Measurements from ENCODE around the gene DDIT4. TPM values are rescaled to one million over a fixed set of nuclear protein-coding genes. Genes with fewer than 3 reads are reported as not detected.

DDIT4 gene
- total RNA-seq, 1 donor from 2014 or later: 161 TPM

GRCh38 chr10:72312865-72313391 is 39.2 kb downstream of the DDIT4 start:
- TF ChIP-seq CTCF (IDR thresholded peaks at IDR 0.05): no peak
- no peaks in the 10 kb centered on the region for H3K36me3 ChIP-seq

GRCh38 chr10:72314263-72314662 is 40.5 kb downstream of the DDIT4 start:
- Histone ChIP-seq H3K27ac (peak overlapping the region; percentile 75), H3K36me3 (no peaks in the 10 kb centered on the region), H3K27me3 (ENCODE audit: low read depth) (no peaks in the 10 kb centered on the region), H3K9me3 (no peaks in the 10 kb centered on the region), H3K4me3 (no peak overlapping the region), H3K4me1 (peaks cover 67% of the 10 kb centered on the region)
- ATAC-seq (no peak), DNase-seq (no peak)
- TF ChIP-seq CTCF (IDR thresholded peaks at IDR 0.05): no peak
- intact Hi-C loops (cut with DNase I): no loop called here

More at GRCh38 chr10:72312865-72313391, 39.2 kb downstream of the DDIT4 start:
- intact Hi-C loops (cut with DNase I): no loop called here
- H3K27me3 ChIP-seq (ENCODE audit: low read depth): no peaks in the 10 kb centered on the region
- H3K4me1 ChIP-seq: peaks cover 67% of the 10 kb centered on the region
- ATAC-seq (no peak), DNase-seq (no peak)
- H3K27ac ChIP-seq: no peak overlapping the region
- no peak overlapping the region for H3K4me3 ChIP-seq
- H3K9me3 ChIP-seq: no peaks in the 10 kb centered on the region

- Histone ChIP-seq H3K27ac (peak overlapping the region; percentile 75), H3K9me3 (no peaks in the 10 kb centered on the region), H3K4me3 (no peak overlapping the region), H3K27me3 (ENCODE audit: low read depth) (no peaks in the 10 kb centered on the region), H3K4me1 (peaks cover 65% of the 10 kb centered on the region), H3K36me3 (no peaks in the 10 kb centered on the region)
- no peak for ATAC-seq
- intact Hi-C loops (cut with DNase I): no loop called here
- DNase-seq: no peak
- TF ChIP-seq CTCF (IDR thresholded peaks at IDR 0.05): no peak
Observed at GRCh38 chr10:72315054-72315453, 41.3 kb downstream of the DDIT4 start.

- no peaks in the 10 kb centered on the region for H3K9me3 ChIP-seq
- peak; percentile 36 to 49 for ATAC-seq
- no peak for TF ChIP-seq CTCF (IDR thresholded peaks at IDR 0.05)
- H3K4me3 ChIP-seq: no peak overlapping the region
- intact Hi-C loops (cut with DNase I): no loop called here
- peaks cover 65% of the 10 kb centered on the region for H3K4me1 ChIP-seq
- H3K27me3 ChIP-seq (ENCODE audit: low read depth): no peaks in the 10 kb centered on the region
- H3K27ac ChIP-seq: peak overlapping the region; percentile 75
- no peaks in the 10 kb centered on the region for H3K36me3 ChIP-seq
- DNase-seq: no peak
Observed at GRCh38 chr10:72315611-72316385, 42.1 kb downstream of the DDIT4 start.

GRCh38 chr10:72316386-72316700 is 42.6 kb downstream of the DDIT4 start:
- peak overlapping the region; percentile 75 for H3K27ac ChIP-seq
- H3K4me3 ChIP-seq: no peak overlapping the region
- H3K4me1 ChIP-seq: peaks cover 69% of the 10 kb centered on the region
- TF ChIP-seq CTCF (IDR thresholded peaks at IDR 0.05): no peak
- ATAC-seq (no peak), DNase-seq (no peak)
- H3K36me3 ChIP-seq: no peaks in the 10 kb centered on the region
- H3K27me3 ChIP-seq (ENCODE audit: low read depth): no peaks in the 10 kb centered on the region
- intact Hi-C loops (cut with DNase I): no loop called here
- no peaks in the 10 kb centered on the region for H3K9me3 ChIP-seq

Measured in lower lobe of right lung (tissue), 2 donors.